OCI-LY3 (cell line): ENCODE data around the gene FER1L5.

Source experiments
- EZH2phosphoT487 ChIP-seq: fragments of 200-600 bp; shearing (Covaris generic); IDR thresholded peaks from 2 replicates; pipeline ENCODE4 v1.6.1; 2018; ENCODE audit warnings: antibody characterized with exemption, mixed run types, low read depth
- TF ChIP-seq, protein P1 (sequence below): fragments of 200-600, 300-600 bp; sonication (generic); IDR thresholded peaks from 2 replicates; pipeline ENCODE4 v1.5.1; 2014; ENCODE audit warnings: antibody characterized with exemption, low read length, low read depth

DNA sequence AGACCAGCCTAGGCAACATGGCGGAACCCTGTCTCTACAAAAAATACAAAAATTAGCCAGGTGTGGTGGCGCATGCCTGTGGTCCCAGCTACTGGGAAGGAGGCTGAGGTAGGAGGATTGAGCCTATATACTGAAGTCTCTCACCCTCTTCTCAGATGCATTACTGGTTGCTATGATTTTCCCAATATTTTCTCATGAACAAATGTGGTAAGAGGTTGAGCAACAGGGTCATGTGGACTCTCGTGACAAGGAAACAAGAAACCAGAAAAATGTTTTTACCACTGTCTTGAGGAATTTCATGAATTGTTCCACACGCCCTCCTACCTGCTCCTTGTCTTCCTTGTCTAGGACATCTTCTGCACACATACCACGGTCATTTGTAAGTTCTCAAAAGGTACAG is 84.9 kb downstream of the FER1L5 start:
- TF ChIP-seq, protein P1, sequence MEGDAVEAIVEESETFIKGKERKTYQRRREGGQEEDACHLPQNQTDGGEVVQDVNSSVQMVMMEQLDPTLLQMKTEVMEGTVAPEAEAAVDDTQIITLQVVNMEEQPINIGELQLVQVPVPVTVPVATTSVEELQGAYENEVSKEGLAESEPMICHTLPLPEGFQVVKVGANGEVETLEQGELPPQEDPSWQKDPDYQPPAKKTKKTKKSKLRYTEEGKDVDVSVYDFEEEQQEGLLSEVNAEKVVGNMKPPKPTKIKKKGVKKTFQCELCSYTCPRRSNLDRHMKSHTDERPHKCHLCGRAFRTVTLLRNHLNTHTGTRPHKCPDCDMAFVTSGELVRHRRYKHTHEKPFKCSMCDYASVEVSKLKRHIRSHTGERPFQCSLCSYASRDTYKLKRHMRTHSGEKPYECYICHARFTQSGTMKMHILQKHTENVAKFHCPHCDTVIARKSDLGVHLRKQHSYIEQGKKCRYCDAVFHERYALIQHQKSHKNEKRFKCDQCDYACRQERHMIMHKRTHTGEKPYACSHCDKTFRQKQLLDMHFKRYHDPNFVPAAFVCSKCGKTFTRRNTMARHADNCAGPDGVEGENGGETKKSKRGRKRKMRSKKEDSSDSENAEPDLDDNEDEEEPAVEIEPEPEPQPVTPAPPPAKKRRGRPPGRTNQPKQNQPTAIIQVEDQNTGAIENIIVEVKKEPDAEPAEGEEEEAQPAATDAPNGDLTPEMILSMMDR = no peak
- no peak for TF ChIP-seq EZH2phosphoT487
